Activated T-helper 2 cell treated with anti-CD3 and anti-CD28 coated beads, Interferon-gamma antibody, Interleukin-2, Interleukin-4, amounts not matched to agents 10 μg/mL and 5 μg/mL and 100 μg/mL, durations not matched to agents 14 hours and 24 hours and 36 hours (primary cell): ENCODE measurements around the gene KIF5A. TPM values are rescaled to one million over a fixed set of nuclear protein-coding genes. Genes with fewer than 3 reads are reported as not detected.

Experiments
- DNase-seq: peaks from one replicate; pipeline ENCODE4 v3.0.0; 2021; ENCODE audit warnings: low spot score
- H3K27ac Mint-ChIP-seq: one replicate; pipeline ENCODE4 v1.8.0; 2021; ENCODE audit warnings: mixed read lengths
- H3K27me3 Mint-ChIP-seq: one replicate; pipeline ENCODE4 v1.8.0; 2021; ENCODE audit warnings: low read depth, mixed read lengths
- H3K36me3 Mint-ChIP-seq: one replicate; pipeline ENCODE4 v1.8.0; 2021; ENCODE audit warnings: low read depth, mixed read lengths
- H3K4me1 Mint-ChIP-seq: one replicate; pipeline ENCODE4 v1.8.0; 2021; ENCODE audit warnings: low read depth, mixed read lengths
- H3K4me3 Mint-ChIP-seq: one replicate; pipeline ENCODE4 v1.8.0; 2021; ENCODE audit warnings: low read depth, mild to moderate bottlenecking, moderate library complexity, mixed read lengths
- H3K9me3 Mint-ChIP-seq: one replicate; pipeline ENCODE4 v1.8.0; 2021; ENCODE audit warnings: mixed read lengths
- intact Hi-C: fragments of 100-400 bp; cut with micrococcal nuclease; formaldehyde crosslinking; loops from one replicate; pipeline ENCODE4 v1.15.1; 2023
- total RNA-seq: library from RNA; stranded (reverse); gene quantifications from 2 replicates; pipeline ENCODE4 v1.2.3, GENCODE V29; 2022

Gene KIF5A
- total RNA-seq, 1 donor from 2014 or later = 3.4 TPM

DNA sequence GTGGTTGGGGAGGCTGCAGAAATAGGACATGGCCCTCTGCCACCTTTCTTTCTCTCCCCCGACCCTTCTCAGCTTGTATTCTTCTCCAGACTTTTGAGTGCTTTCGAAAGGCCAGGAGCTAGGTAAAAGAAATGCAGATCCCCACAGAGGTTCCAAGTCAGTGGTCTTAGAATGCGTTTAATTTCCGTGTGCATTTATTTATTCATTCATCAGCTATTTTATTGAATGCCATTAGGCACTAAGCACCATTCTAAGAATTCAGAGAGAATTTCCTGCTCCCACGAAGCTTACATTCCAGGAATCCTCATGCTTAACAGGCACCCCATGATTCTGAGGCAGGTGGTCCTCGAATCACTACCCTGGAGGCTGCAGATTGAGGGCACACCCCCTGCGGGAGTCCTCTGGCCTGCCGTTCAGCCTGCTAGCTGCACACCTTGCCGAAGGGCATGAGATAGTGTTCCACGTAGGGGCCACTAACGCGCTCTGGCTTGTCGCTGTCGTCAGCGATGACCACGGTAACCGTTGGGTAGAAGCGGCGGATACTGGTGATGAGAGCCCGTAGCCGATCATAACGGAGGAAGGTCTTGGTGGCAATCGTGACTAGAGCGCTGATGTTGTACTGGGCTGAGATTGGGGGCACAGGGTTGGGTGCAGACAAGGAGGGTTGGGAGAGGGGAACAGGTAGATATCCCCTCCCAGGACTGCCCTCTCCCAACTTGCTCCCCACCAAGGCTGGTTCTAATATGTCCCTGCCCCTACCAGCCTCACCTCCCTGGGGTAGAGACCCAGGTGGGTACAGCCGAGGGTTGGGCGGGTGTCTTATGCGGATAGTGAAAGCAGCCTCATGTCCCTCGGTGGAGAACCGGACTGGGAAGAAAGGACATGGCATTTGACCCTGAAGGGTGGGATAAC lies 78.7 kb downstream of the KIF5A start:
- Mint-ChIP-seq H3K27me3 (peaks cover 81% of the 10 kb centered on the region), H3K36me3 (peaks cover 3% of the 10 kb centered on the region), H3K4me1 (peaks cover 4% of the 10 kb centered on the region), H3K27ac (no peak overlapping the region), H3K9me3 (no peaks in the 10 kb centered on the region), H3K4me3 (no peak overlapping the region)
- intact Hi-C loops = no loop called here
- no peak for DNase-seq

DNA sequence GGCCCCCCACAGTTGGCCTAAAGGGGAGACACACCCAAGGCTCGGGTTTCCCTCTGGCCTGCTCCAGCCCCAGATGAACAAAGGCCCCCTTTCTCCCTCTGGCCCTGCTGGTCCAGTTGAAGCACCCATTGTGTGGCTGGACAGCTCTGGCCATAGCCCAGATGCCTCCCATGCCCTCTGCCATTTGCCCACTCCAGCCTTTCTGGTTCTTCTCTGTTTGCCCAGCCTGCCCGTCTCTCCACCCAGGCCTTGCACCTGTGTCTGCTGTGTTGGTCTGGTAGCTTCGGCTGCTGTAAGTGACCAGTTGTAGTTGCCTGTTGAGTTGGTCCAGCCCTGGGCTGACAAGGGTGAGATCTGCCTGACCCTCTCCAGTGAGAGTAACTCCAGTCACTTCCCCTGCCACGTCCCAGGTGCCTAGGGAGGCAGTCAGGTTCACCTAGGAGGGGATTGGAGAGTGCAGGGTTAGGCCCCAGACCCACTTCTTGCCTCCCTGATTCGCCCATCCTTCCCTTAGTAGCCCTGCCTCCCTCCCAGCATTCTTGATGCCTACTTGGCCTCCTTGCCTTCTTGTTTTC lies 80.1 kb downstream of the KIF5A start:
- Mint-ChIP-seq H3K27ac (no peak overlapping the region), H3K9me3 (no peaks in the 10 kb centered on the region), H3K4me3 (no peak overlapping the region), H3K27me3 (peaks cover 76% of the 10 kb centered on the region), H3K4me1 (peaks cover 5% of the 10 kb centered on the region), H3K36me3 (peaks cover 3% of the 10 kb centered on the region)
- intact Hi-C loops = loop anchor here (5.0 kb wide), 2 partner anchors 112 to 403 kb away; partner anchors contain the start of gene SHMT2
- DNase-seq = no peak

DNA sequence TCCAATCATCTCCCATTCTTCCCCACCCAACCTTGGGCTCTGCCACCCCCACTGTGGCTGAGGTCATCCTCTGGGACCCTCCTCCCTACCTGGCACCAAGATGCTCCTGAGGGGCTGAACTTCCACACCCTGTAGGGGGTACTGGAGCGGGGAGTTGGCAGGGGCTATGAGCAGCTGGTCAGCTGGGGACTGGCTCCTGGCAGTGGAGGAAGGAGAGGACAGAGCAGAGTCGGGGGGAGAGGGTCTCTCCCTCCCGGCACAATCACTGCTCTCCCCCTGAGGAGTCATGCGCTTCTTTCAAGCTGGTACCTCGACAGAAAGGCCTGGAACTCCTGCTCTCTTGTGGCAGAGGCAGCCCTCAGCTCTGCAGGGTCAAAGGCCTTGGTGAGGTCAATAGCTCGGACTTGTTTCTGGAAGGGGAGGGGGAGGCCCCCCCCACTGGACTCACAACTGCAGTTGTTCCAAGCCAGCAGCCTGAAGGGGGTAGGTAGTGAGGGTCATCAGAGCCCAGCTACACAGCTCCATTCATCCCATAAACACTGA lies 81.1 kb downstream of the KIF5A start:
- H3K4me3 Mint-ChIP-seq = no peak overlapping the region
- intact Hi-C loops = loop anchor here (5.0 kb wide), 2 partner anchors 111 to 404 kb away; partner anchors contain the start of gene SHMT2
- H3K27me3 Mint-ChIP-seq = peaks cover 71% of the 10 kb centered on the region
- no peaks in the 10 kb centered on the region for H3K9me3 Mint-ChIP-seq
- no peak for DNase-seq
- H3K36me3 Mint-ChIP-seq = peaks cover 3% of the 10 kb centered on the region
- H3K27ac Mint-ChIP-seq = no peak overlapping the region
- peaks cover 5% of the 10 kb centered on the region for H3K4me1 Mint-ChIP-seq

DNA sequence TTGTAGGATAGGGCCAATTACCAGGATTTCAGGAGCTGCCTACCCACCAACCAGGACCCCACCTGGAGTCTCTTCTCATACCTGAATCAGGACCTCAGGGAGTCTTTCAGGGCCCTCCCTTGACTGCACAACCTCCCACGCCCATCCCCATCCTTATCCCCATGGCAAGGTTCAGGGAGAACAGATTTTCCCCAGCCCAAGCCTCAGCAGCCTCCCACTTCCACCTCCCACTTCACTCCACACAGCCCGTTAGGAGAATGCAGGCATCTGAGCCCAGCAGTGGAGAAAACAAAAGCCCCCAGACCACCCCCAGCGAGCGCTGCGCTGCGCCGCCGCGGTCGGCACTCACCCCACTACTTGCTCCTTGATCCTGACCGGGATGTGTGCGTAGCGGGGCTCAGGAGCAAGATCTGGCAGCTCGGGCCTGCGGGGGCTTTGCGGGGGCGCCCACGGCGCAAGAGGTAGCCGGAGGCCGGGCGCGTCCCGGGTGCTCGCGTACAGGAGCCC lies 81.8 kb downstream of the KIF5A start:
- Mint-ChIP-seq H3K9me3 (no peaks in the 10 kb centered on the region), H3K4me3 (peak overlapping the region; percentile 74), H3K4me1 (peaks cover 5% of the 10 kb centered on the region), H3K36me3 (peaks cover 3% of the 10 kb centered on the region), H3K27ac (no peak overlapping the region), H3K27me3 (peaks cover 65% of the 10 kb centered on the region)
- no peak for DNase-seq
- intact Hi-C loops = loop anchor here (2.0 to 5.0 kb wide), 3 partner anchors 63 to 404 kb away; partner anchors contain the start of genes OS9 and SHMT2

DNA sequence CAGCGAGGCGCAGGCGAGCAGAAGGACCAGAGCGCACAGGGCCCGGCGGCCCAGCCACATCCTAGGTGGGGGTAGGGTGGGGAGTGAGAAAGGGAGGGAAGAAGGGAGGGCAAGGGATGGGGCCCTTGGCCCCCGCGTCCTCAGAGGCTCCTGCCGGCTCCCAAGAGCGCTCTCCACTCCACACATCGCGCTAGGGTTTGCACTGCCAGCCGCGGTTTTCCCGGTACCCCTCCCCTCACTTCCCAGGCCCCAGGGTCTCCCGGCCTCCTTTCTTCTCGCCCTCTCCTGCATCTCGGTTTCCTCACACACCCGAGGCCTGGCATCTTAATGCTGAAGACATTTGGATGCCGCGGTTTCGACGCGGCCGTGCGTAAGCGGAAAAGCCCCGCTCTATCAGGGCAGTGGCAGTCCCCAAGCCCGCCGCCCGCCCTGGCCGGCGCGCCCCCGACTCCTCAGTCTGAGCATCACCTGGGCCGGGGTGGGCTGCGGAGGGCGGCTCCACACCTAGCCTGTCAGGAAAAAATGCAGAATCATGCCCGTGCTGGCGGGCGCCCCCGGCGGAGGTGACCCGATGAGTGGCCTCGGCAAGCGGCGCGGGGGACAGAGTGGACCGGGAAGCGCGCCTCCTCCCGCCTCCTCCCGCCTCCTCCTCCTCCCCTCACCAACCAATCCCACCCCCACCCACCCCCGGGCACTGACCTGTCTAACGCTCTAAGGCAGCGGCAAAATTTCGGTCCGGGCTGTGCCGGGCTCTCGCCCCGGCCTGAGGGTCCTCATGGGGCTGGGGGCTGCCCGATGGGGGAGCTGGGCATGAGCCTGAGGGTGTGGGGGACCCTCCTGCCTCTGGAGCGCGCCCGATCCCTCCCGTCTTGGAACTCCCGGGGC lies 82.5 kb downstream of the KIF5A start:
- Mint-ChIP-seq H3K27me3 (peaks cover 61% of the 10 kb centered on the region), H3K4me3 (peak overlapping the region; percentile 74), H3K27ac (no peak overlapping the region), H3K9me3 (no peaks in the 10 kb centered on the region), H3K36me3 (peaks cover 3% of the 10 kb centered on the region), H3K4me1 (peaks cover 5% of the 10 kb centered on the region)
- intact Hi-C loops = loop anchor here (2.0 to 5.0 kb wide), 3 partner anchors 62 to 405 kb away; partner anchors contain the start of genes OS9 and SHMT2
- no peak for DNase-seq

DNA sequence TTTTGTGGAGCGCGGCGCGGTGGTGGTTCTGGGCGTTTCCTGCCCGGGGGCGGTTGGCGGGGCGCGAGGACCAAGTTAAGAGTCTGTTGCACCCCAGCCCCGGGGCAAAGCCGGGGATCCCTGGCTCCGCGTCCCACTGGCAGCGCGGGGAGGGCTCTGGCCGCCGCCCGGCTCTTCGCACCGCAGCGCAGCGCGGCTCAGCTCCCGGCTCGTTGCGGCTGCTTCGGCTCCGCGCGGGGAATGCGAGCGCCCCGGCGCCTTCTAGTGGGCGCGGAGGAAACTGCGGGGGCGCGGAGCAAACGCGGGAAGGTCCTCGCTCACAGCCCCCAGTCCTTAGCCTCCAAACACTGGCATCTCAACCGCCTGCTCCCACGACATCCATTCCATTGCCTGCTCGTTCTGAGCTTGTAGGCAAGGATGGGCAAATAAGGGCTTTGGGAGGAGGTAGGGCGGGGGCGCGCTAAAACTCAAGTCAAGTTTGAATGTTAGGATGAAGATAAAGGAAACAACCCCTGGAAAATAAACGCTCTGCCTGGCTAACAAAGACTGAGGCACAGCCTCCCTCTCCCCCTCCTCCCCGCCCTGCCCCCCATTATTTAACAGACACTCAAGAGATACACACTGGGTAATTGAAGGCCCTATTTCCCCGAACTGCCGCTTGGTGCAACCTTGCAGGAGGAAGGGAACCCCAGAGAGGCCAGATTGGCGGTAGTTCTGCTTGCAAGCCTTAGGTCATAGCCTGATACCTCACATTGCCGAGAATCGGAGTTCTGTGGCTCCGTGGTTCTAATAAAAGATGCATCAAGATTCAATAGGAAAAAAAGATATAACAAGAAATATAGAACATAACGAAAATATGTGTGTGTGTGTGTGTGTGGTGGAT lies 83.4 kb downstream of the KIF5A start, which contains the start of gene B4GALNT1:
Gene B4GALNT1 (minus strand): TSS at position 244 of the 883 bp plus-strand sequence. CDS start 1,069 bp downstream, outside the sequence.
- H3K36me3 Mint-ChIP-seq = peaks cover 3% of the 10 kb centered on the region
- peak within 1 kb of the TSS; percentile 74 for H3K4me3 Mint-ChIP-seq
- H3K27me3 Mint-ChIP-seq = peaks cover 61% of the 10 kb centered on the region
- peaks cover 2% of the 10 kb centered on the region for H3K4me1 Mint-ChIP-seq
- peak; percentile 58 for DNase-seq
- H3K27ac Mint-ChIP-seq = no peak within 1 kb of the TSS
- intact Hi-C loops = loop anchor here (2.0 to 5.0 kb wide), 3 partner anchors 62 to 406 kb away; partner anchors contain the start of genes OS9 and SHMT2
- no peaks in the 10 kb centered on the region for H3K9me3 Mint-ChIP-seq

Other genes starting within 250 kb of the KIF5A start
- gene R3HDM2, start 119.0 kb upstream of the KIF5A start, total RNA-seq = 44.9 and 46.9 TPM in 2 replicates
- 0.14 TPM in 2 replicates for gene INHBC, start 115.3 kb upstream of the KIF5A start, total RNA-seq
- 0.25 and 0.39 TPM in 2 replicates for gene INHBE, start 94.7 kb upstream of the KIF5A start, total RNA-seq
- gene GLI1, start 90.3 kb upstream of the KIF5A start, total RNA-seq = 1.3 and 1.5 TPM in 2 replicates
- 105 and 106 TPM in 2 replicates for gene ARHGAP9, start 70.2 kb upstream of the KIF5A start, total RNA-seq
- 249 and 257 TPM in 2 replicates for gene MARS1, start 62.0 kb upstream of the KIF5A start, total RNA-seq
- gene DDIT3, start 29.5 kb upstream of the KIF5A start, total RNA-seq = 10.9 and 11.4 TPM in 2 replicates
- 62.4 and 67.9 TPM in 2 replicates for gene MBD6, start 27.2 kb upstream of the KIF5A start, total RNA-seq
- gene DCTN2, start 2.9 kb upstream of the KIF5A start, total RNA-seq = 96.7 and 101 TPM in 2 replicates
- gene PIP4K2C, start 41.1 kb downstream of the KIF5A start, total RNA-seq = 23.2 and 24.6 TPM in 2 replicates
- gene DTX3, start 54.8 kb downstream of the KIF5A start, total RNA-seq = 17.7 and 21.7 TPM in 2 replicates
- 1.9 and 2.3 TPM in 2 replicates for gene ARHGEF25, start 61.4 kb downstream of the KIF5A start, total RNA-seq
- gene B4GALNT1, start 83.2 kb downstream of the KIF5A start, total RNA-seq = 10.8 and 11.3 TPM in 2 replicates
- 97.4 and 99.1 TPM in 2 replicates for gene OS9, start 144.1 kb downstream of the KIF5A start, total RNA-seq
- gene AGAP2, start 188.7 kb downstream of the KIF5A start, total RNA-seq = 28.9 and 29.0 TPM in 2 replicates
- gene TSPAN31, start 195.0 kb downstream of the KIF5A start, total RNA-seq = 23.9 and 27.0 TPM in 2 replicates
- gene CDK4, start 202.3 kb downstream of the KIF5A start, total RNA-seq = 180 and 201 TPM in 2 replicates
- gene MARCHF9, start 205.1 kb downstream of the KIF5A start, total RNA-seq = 24.7 and 26.2 TPM in 2 replicates
- 11.3 and 13.0 TPM in 2 replicates for gene CYP27B1, start 217.0 kb downstream of the KIF5A start, total RNA-seq
- gene METTL1, start 222.1 kb downstream of the KIF5A start, total RNA-seq = 61.2 and 64.5 TPM in 2 replicates
- 5.1 and 5.8 TPM in 2 replicates for gene EEF1AKMT3, start 222.6 kb downstream of the KIF5A start, total RNA-seq
- 44.9 and 52.7 TPM in 2 replicates for gene TSFM, start 232.7 kb downstream of the KIF5A start, total RNA-seq